Heart left ventricle (tissue), 13 donors: Measurements from ENCODE around the gene GNB5.
A peak's percentile ranks its signal among the peaks of the same experiment; 100 is the strongest.

ENCODE experiments used
- POLR2A ChIP-seq, 2 donors: fragments of 450-650 bp; IDR thresholded peaks; one replicate each; pipeline ENCODE4 v1.6.1; 2017; ENCODE audit warnings: antibody characterized with exemption in 2 of 2, mild to moderate bottlenecking in 2 of 2, moderate library complexity in 2 of 2
- TF ChIP-seq, protein P1 (sequence below), 12 donors: fragments of 200-600 bp; sonication (generic) in 4 of 12; IDR thresholded peaks; one replicate each; pipeline versions ENCODE4 v1.5.0 to v1.8.0; 2018 to 2022; ENCODE audit warnings: antibody characterized with exemption in 12 of 12, mild to moderate bottlenecking in 5 of 12
- donor health status: ischemic (EF 13 %, LVEDD 7.1; RV severe dilation, severe dysfunction).
- donor health status: DM: no; HTN: yes; CAD: no.
- donor health status: DM: no; HTN: no; CAD: no.
- donor health status: ischemic (EF 25% LVEDD 6.9; RV normal size, moderate dysfunction).
- donor health status: ischemic (EF 25% LVEDD 5.7; RV mildly dilated, moderate dysfunction).
- donor health status: ischemic (EF 35%, LVEDD 5.7; RV mildly dilated, moderate dysfunction).
- donor health status: nonischemic (EF 11% LVEDD 7.7; RV severe dilation, severe dysfunction).
- donor health status: DM: yes; HTN: yes; CAD: no.
- donor health status: PGD.
- donor health status: ischemic (EF 29% LVEDD 5.4; RV normal size, mild dysfunction).
- donor health status: nonischemic (EF 23%, LVEDD 6.1; RV moderate dilation, normal function).

DNA sequence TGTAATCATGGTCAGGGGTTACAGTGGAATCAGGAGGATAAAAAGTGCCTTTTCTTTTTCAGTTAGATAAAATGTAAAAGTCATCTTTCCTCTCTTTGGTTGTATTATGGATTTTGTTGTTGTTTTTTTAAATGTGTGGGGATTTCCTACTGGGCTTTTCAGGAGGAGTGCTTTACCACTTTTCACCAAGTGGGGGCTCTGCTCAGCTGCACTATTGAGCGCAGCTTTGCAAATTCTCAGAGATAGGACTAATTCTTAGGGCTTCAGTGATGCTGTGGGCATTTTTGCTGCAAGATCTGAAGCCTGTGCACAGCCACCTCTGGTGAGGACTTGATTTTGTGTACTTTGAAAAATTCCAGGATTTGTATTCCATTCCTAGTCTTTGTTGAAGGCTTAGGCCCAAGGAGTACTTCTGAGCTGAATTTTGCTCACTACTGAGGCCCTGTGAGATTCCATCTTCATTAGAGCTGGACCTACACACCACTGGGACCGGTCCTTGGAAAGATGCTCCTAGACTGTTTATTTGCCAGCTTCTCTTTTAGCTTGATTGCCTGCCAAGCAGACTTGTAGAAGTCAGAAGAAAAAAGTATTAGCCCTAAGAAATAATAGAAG, 7.5 kb downstream of the GNB5 start:
- TF ChIP-seq, protein P1, sequence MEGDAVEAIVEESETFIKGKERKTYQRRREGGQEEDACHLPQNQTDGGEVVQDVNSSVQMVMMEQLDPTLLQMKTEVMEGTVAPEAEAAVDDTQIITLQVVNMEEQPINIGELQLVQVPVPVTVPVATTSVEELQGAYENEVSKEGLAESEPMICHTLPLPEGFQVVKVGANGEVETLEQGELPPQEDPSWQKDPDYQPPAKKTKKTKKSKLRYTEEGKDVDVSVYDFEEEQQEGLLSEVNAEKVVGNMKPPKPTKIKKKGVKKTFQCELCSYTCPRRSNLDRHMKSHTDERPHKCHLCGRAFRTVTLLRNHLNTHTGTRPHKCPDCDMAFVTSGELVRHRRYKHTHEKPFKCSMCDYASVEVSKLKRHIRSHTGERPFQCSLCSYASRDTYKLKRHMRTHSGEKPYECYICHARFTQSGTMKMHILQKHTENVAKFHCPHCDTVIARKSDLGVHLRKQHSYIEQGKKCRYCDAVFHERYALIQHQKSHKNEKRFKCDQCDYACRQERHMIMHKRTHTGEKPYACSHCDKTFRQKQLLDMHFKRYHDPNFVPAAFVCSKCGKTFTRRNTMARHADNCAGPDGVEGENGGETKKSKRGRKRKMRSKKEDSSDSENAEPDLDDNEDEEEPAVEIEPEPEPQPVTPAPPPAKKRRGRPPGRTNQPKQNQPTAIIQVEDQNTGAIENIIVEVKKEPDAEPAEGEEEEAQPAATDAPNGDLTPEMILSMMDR (IDR thresholded peaks at IDR 0.05), result peak; percentile 24 to 68 (median 48)
- TF ChIP-seq POLR2A (IDR thresholded peaks at IDR 0.05), result no peak
